ENCODE results near the gene NECAB2.

Gene NECAB2

GRCh38 chr16:84021488-84021887, 53.4 kb downstream of the NECAB2 start:
- no peak for DNase-seq (ENCODE audit: low spot score)
- TF ChIP-seq, protein P1, sequence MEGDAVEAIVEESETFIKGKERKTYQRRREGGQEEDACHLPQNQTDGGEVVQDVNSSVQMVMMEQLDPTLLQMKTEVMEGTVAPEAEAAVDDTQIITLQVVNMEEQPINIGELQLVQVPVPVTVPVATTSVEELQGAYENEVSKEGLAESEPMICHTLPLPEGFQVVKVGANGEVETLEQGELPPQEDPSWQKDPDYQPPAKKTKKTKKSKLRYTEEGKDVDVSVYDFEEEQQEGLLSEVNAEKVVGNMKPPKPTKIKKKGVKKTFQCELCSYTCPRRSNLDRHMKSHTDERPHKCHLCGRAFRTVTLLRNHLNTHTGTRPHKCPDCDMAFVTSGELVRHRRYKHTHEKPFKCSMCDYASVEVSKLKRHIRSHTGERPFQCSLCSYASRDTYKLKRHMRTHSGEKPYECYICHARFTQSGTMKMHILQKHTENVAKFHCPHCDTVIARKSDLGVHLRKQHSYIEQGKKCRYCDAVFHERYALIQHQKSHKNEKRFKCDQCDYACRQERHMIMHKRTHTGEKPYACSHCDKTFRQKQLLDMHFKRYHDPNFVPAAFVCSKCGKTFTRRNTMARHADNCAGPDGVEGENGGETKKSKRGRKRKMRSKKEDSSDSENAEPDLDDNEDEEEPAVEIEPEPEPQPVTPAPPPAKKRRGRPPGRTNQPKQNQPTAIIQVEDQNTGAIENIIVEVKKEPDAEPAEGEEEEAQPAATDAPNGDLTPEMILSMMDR (IDR thresholded peaks at IDR 0.05; ENCODE audit: extremely low read depth, missing control alignments), result no peak

DNA sequence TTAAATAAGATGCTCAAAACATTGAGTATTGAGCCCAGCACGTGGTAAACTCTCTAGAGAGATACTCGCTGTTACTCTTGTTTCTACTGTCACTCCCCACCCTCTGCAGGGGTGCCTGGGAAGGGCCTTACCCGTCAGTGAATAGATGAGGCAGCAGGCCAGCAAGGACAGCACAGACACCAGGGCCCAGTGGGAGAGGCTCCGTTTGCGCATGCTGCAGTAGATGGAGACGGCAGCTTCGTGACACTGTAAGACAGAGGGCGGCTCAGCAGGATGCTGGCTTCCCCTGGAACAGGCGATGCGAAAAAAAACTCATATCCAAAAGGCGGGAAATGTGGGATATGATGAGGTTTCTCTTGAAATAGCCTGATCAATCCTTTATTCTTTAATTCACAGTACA, 54.6 kb downstream of the NECAB2 start:
- TF ChIP-seq, protein P1 (IDR thresholded peaks at IDR 0.05; ENCODE audit: extremely low read depth, missing control alignments), result no peak
- DNase-seq (ENCODE audit: low spot score), result no peak

GRCh38 chr16:84024854-84025253, 56.8 kb downstream of the NECAB2 start:
- TF ChIP-seq, protein P1 (IDR thresholded peaks at IDR 0.05; ENCODE audit: extremely low read depth, missing control alignments), result no peak
- DNase-seq (ENCODE audit: low spot score), result no peak

DNA sequence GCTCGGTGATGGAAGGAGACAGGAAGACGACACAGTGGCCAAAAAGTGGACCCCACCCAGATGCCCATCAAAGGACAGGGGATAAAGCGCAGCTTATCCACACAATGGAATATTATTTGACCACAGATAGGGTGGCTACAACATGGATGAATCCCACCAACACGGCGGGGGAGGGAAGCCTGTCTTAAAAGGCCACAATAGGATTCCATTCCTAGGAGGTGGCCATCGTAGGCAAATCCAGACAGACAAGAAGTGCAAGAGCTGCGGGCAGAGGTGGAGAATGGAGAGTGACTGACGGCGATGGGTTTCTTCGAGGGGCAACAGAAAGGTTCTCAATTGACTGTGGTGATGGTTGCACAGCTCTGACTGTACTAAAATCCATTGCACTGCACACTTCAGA, 58.6 kb downstream of the NECAB2 start:
- TF ChIP-seq, protein P1 (IDR thresholded peaks at IDR 0.05; ENCODE audit: extremely low read depth, missing control alignments), result no peak
- no peak for DNase-seq (ENCODE audit: low spot score)

DNA sequence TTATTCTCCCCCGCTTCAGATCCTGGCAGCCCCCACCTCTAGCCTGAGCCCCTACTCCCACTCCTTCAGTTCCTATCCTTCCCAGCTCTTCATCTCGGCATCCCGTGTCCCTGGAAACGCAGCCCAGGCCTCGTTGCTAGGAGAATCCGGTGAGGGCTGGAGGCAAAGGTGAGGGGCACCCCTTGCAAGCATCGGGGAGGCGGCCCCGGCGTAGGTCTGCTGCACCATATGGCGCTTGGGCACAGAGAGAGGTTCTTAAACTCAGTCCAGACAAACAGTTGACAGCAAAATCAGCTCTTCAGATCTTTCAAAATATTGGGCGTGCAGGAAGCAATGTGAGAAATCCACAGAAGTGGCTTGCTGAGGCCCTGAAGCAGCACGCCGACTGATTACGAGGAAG, 59.6 kb downstream of the NECAB2 start:
- no peak for DNase-seq (ENCODE audit: low spot score)
- TF ChIP-seq, protein P1 (IDR thresholded peaks at IDR 0.05; ENCODE audit: extremely low read depth, missing control alignments), result no peak

DNA sequence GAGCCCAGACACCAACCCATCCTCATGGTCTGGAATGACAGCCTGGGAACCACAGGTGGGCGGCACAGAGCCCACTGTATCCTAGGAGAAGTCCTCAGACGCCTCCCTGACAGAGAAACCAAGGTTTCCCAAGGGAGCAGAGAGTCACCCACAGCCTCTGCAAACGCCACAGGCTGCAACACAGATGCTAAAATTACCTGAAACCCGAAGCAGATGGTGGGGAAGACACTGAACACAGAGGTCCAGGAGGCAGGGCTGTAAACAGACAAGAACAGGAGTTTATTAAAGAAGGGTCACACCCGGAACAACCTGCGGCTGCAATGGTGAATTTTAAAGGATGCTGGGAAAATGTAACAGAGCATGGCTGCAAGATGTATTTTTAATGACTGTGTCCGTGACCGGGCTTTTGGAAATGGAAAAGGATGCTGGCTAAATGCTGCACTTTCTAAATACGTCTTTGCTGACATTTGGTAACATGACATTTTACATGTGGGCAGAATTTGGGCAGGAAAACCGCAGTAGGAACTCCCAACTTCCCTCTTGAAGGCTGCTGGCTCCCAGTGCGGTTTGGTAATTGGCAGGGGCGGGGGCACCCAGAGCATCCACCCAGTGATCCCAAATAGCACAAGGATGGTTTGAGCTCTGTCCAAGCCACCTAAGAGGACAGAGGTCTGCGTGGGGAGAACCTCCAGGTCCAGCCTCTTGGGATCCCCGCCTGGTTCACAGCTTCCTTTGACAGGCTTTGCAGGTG, 61.4 kb downstream of the NECAB2 start:
- no peak for DNase-seq (ENCODE audit: low spot score)

GRCh38 chr16:84031556-84031955, 63.5 kb downstream of the NECAB2 start:
- DNase-seq (ENCODE audit: low spot score), result no peak
- TF ChIP-seq, protein P1 (IDR thresholded peaks at IDR 0.05; ENCODE audit: extremely low read depth, missing control alignments), result no peak

More for the DNA sequence above, 61.4 kb downstream of the NECAB2 start:
- TF ChIP-seq, protein P1 (IDR thresholded peaks at IDR 0.05; ENCODE audit: extremely low read depth, missing control alignments), result no peak
